K562 treated with DMSO at 1 percent for 4 hours (cell line): ENCODE data around the gene CDH24. TPM values are rescaled to one million over a fixed set of nuclear protein-coding genes. Genes with fewer than 3 reads are reported as not detected.

ENCODE experiments used
- total RNA-seq: library from RNA; unstranded; fragments of 300-600 nt; gene quantifications from 2 replicates; pipeline ENCODE4 v1.2.3, GENCODE V29; 2022; ENCODE audit not compliant: insufficient read depth

CDH24 gene
- total RNA-seq = 15.0 and 18.2 TPM in 2 replicates

GRCh38 chr14:23056956-23057756 lies at the start of gene CDH24:
Gene CDH24 (minus strand): TSS chr14:23057520. CDS start chr14:23055733, 1,787 bp downstream.

GRCh38 chr14:23104591-23105347 lies 47.4 kb upstream of the CDH24 start, which contains the start of gene CIROP:
Gene CIROP (minus strand): TSS chr14:23104989. CDS start chr14:23104920, 69 bp downstream.

DNA sequence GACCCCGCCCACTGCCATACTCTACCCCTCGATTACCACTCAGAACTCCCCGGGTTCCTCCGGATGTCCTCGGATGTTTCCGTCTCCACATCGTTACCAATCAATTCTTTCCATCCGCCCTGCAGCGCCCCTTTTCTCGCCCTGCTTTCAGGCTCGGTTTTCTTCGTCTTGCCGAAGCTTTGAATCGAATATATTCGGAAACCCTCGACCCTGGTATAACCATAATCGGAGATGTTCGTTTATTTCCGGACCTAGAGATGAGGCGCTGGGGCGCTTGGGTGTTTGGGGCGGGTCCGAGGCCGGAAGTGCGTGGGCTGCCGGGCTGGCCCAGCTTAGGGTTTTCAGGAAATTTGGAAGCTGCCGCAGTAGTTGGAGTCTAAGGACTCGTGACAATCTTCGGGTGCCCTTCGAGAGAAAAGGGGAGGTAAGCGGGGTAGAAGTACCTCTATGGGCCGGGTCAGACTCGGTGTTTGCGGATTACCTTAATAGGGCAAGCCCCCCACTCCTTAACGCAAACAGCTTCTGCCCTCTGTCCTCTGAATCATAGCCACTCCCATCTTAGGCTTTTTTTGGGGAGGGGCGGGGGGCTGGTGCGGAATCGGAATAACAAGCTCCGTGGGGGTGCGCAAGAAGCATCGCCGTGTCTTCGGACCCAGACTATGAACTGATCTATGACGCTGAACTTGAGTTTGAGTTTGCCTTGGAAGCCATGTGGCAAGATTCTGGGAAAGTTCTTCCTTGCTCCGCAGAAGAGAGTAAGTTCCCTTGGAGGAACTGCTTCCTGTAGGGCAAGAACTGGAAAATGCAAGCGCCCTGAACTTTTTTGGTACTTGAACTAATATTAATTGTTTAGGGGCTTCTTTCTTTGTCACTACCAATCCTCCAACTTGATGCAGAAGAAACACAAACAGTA lies 38.1 kb upstream of the CDH24 start, which contains the start of gene C14orf119:
TSS of gene C14orf119 (plus strand) at position 310 of the 913 bp plus-strand sequence. CDS start 2,154 bp downstream, outside the sequence.

DNA sequence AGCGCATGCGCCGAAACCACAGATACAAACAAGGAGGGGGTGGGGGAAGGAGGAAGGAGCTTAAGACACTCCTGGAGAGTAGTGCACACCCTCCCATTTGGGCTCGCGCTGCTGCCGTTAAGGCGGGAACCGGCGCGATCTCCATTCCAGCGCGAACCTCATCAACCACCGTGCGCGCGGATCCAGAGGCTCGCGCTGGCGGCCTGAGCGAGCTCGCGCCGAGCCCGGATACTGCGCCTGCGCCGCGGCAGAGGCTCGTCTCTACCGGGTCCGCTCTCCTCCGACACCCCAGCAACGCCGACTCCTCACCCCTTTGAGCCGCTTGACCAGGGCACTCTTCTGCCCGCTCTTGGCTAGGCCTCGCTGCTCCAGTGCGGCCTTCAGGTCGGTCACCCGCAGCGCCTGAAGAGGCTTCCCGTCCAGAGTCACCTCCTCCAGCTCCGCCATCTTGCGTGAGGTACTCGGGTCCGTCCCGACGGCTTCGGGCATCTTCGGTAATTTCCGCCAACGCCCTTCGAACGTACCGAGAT lies 37.4 kb upstream of the CDH24 start, which contains the start of gene ACIN1:
TSS of gene ACIN1 (minus strand) at position 471 of the 530 bp plus-strand sequence. CDS start at position 447, 24 bp downstream.

DNA sequence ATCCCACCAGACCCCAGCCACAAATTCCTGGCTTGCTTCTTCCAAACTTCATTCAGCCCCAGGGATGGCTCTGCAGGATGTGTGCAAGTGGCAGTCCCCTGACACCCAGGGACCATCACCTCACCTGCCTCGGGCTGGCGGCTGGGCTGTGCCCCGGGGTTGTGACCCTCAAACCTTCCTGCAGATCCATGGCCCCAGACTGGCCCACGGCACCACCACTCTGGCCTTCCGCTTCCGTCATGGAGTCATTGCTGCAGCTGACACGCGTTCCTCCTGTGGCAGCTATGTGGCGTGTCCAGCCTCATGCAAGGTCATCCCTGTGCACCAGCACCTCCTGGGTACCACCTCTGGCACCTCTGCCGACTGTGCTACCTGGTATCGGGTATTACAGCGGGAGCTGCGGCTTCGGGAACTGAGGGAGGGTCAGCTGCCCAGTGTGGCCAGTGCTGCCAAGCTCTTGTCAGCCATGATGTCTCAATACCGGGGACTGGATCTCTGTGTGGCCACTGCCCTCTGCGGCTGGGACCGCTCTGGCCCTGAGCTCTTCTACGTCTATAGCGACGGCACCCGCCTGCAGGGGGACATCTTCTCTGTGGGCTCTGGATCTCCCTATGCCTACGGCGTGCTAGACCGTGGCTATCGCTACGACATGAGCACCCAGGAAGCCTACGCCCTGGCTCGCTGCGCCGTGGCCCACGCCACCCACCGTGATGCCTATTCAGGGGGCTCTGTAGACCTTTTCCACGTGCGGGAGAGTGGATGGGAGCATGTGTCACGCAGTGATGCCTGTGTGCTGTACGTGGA lies 15.0 kb downstream of the CDH24 start, which contains the start of gene PSMB11:
TSS of gene PSMB11 (plus strand) at position 51 of the 804 bp plus-strand sequence. CDS start at position 65, 14 bp downstream.

GRCh38 chr14:23034498-23035302 lies 22.6 kb downstream of the CDH24 start, which contains the start of gene PSMB5:
Gene PSMB5 (minus strand): TSS chr14:23034900. CDS start chr14:23034881, 19 bp downstream.

GRCh38 chr14:23009939-23010726 lies 47.2 kb downstream of the CDH24 start, which contains the start of gene C14orf93:
Gene C14orf93 (minus strand): TSS chr14:23010143. CDS start chr14:22999023, 11,120 bp downstream.

Other genes with a start within 250 kb of the CDH24 start
- 1.6 and 1.8 TPM in 2 replicates for gene SLC7A7, start 242.1 kb downstream of the CDH24 start, total RNA-seq
- gene MRPL52, start 227.6 kb downstream of the CDH24 start, total RNA-seq = 95.9 and 102 TPM in 2 replicates
- 3.7 and 4.5 TPM in 2 replicates for gene MMP14, start 220.9 kb downstream of the CDH24 start, total RNA-seq
- 40.9 and 49.4 TPM in 2 replicates for gene LRP10, start 185.8 kb downstream of the CDH24 start, total RNA-seq
- 2.6 and 3.2 TPM in 2 replicates for gene REM2, start 174.3 kb downstream of the CDH24 start, total RNA-seq
- 21.8 and 38.3 TPM in 2 replicates for gene RBM23, start 138.4 kb downstream of the CDH24 start, total RNA-seq
- gene PRMT5, start 128.1 kb downstream of the CDH24 start, total RNA-seq = 89.0 and 103 TPM in 2 replicates
- 95.0 and 103 TPM in 2 replicates for gene HAUS4, start 100.4 kb downstream of the CDH24 start, total RNA-seq
- gene AJUBA, start 75.0 kb downstream of the CDH24 start, total RNA-seq = 22.0 and 24.4 TPM in 2 replicates
- gene C14orf93, start 47.4 kb downstream of the CDH24 start, total RNA-seq = 20.4 and 22.2 TPM in 2 replicates
- gene PSMB5, start 22.6 kb downstream of the CDH24 start, total RNA-seq = 132 and 139 TPM in 2 replicates
- not detected in 2 replicates for gene PSMB11, start 15.3 kb downstream of the CDH24 start, total RNA-seq
- gene ACIN1, start 37.6 kb upstream of the CDH24 start, total RNA-seq = 81.9 and 107 TPM in 2 replicates
- gene C14orf119, start 38.0 kb upstream of the CDH24 start, total RNA-seq = 37.4 and 41.8 TPM in 2 replicates
- not detected in 2 replicates for gene CIROP, start 47.5 kb upstream of the CDH24 start, total RNA-seq
- not detected in 2 replicates for gene CEBPE, start 61.7 kb upstream of the CDH24 start, total RNA-seq
- 3.0 and 7.0 TPM in 2 replicates for gene SLC7A8, start 126.1 kb upstream of the CDH24 start, total RNA-seq
- gene RNF212B, start 180.4 kb upstream of the CDH24 start, total RNA-seq = not detected in 2 replicates
- gene HOMEZ, start 228.6 kb upstream of the CDH24 start, total RNA-seq = 9.7 and 10.7 TPM in 2 replicates
- 7.0 and 7.3 TPM in 2 replicates for gene PPP1R3E, start 245.3 kb upstream of the CDH24 start, total RNA-seq
- gene BCL2L2, start 249.3 kb upstream of the CDH24 start, total RNA-seq = 13.9 and 16.1 TPM in 2 replicates